GM18867 (cell line): Measurements from ENCODE around the gene CAMTA1.

Experiments
- ATAC-seq: cut with Tn5 transposase; IDR thresholded peaks from one replicate; pipeline ENCODE4 v1.9.1; 2021; ENCODE audit warnings: mild to moderate bottlenecking, moderate library complexity; ENCODE audit not compliant: unreplicated experiment

Gene CAMTA1

DNA sequence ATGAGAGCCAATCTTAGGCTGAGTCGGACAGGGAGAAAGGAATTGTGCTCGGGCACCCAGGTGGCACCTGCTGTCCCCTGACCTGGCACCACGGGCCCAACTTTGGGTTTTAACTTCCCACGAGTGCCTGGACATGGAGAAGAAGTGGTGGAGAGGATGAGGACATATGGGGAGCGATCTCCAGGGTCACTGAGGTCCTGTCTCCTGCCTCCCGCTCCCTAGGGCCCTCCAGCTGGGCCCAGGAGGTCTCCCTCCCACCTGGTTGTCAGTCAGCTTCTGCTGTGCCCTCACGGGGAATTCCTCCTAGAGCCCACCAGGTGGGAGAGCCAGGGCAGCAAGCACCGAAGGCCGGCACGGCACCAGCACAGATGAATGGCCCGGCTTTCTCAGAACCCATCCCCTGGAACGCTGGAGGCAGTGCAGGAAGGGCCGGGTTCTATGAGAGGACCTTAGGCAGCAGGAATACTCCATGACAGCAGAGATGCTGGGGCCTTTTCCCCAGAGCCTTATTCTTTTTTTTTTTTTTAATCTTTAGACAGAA is 435.5 kb downstream of the CAMTA1 start:
- no peak for ATAC-seq

DNA sequence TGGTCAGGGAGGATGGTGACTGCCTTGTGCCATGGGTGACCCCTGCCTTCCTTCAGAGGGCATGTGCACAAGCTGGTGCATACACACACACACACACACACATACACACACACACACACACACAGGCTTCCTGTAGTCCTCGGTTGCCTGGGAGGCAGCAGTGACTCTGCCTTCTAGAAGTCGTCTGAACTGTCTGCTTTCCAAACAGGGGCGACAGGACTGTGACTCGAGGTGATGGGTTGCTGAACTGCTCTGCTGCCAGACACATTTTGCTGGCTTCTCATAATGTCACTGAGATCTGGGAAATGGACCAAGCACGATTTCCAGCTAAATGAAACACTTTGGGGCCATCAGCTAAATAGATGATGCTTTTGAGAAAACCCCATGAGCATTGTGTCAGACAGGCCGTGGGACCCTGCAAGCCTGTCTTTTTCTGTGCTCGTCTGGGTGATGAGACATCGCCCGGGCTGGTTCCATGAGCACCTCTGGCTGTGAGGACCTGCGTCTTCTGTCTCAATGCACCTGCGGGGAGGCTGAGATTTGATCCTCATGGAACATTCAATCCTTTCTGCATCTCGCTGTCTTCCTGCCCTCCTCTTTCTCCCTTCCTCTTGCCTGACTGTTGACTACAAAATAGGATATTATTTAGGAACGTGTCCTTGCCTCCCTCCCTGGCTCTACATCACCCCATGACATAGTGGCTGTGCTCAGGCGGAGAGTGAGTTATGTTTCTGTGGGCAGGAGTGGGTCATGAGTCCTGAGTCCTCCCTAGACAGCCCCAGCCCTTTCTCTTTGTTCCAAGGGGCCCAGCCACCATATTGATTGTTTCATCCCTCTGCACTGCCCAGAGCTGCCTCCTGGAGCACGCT is 436.8 kb downstream of the CAMTA1 start:
- no peak for ATAC-seq

DNA sequence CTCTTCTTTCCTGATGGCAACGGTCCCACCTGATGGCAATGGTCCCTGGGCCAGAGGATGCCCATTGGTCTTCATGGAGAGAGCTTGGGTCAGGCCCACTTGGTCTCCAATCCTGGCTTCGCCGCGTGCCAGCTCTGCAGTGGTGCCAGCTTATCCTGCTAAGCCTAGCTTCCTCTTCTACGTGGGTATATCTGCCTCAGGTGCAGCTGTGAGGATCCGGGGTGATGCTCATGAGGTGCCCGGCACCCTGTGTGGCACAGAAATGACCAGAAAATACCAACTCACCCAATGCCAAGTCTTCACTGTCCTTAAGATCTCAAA is 437.4 kb downstream of the CAMTA1 start:
- ATAC-seq = no peak

DNA sequence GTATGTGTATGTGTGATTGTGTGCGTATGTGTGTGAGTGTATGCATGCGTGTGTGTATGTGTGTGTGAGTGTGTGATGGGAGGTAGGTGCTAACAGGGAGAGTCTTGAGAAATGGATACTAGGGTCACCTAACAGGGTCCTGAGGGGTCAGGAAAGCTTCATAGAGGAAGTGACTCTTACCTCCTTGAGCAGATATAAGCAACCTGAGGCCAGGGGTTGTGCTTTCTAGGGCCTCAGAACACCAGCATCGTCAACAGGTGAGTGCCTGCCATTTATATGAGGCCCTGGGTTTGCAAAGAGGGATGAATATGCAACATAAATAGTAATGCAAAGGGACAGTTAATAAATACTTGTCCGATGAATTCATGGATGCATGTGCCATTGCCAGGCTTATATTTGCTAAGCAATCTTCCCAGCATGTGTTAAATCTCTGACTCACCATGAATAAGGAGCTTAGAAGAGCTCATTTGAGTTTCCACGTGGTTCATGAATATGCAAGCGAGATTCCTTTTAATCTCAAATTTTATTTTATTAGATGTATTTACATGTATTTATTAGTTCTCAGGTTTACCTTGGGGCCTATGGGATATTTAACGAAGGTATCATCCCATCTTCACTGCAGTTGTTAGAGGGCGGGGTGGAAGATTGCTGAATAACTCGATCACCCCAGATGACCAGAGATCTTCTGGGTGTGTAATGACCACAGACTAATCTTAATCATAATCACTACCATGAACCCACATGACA is 438.3 kb downstream of the CAMTA1 start:
- no peak for ATAC-seq

DNA sequence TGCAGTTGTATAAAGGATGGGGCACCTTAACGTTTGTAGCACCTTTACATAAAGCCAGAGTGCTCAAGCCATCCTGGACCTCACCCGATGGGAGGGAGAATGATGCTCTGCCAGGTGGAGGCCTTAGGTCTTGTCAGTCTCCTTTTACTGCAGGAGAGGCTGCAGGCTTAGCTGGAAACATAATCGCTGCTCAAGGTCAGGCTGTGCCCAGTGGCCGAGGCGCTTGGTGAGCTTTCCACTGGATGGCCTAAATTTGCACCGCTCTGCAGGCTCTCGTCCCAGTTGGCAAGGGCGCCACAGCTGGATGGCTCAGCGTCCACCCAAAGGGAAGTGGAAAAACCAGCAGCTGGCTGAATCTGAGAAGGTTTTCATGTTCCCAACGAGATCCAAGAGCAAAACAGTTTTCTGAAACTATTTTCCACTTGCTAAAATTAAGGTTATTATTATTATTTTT is 438.9 kb downstream of the CAMTA1 start:
- no peak for ATAC-seq

DNA sequence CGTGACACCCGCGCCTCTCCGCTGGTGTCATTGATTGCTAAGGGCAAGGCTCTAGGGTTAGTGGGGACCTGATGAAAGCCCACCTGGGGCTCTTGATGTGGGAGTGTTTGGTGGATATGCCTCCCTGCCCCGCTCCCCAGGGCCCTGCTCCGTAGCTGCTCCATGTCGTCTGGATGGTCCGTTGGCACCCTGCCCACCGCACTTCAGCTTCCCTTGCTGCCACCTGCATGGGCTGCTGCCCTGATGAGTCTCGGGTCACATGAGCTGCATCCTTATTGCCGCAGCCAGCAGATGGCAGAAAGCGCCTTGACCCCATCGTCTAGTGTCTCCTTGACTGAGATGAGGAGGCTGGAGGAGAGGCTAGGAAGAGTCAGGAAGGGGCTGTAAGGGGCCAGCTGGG is 439.4 kb downstream of the CAMTA1 start:
- ATAC-seq = no peak

DNA sequence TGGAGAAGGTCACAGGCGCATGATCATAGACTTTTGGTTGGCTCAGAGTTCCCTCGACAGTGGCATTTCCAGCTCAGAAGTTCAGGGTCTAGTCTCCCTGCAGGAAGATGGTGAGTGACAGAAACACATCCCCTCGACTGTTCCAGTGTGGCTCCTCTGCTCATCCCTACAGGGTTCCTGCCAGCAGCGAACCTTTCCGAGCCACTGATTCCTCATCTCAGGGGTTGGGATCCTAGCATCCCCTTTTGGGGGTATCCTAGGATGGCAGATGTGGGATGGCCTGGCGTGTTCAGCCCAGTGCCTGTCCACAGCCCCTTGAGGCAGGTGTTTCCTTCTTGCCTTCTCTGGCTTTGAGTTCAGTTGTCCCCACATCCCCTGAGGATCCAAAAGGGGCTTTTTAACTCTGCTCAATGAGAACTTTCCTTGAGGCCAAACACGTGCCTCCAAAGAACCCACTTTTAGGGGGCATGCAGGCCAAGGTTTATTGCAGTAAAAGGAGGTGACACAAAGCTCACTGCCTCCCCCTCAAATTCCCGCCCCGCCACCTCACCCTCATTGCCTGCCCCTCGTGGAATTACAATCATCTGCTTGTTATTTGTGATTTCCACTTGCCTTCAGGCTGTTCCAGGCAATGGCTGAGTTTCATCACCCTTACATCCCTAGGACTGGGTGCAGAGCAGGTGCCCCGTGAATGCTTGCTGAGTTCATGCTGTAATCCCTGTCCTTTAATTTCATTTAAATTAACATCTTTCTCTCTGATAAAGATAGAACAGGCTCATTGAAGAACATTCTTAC is 440.7 kb downstream of the CAMTA1 start:
- ATAC-seq = no peak

DNA sequence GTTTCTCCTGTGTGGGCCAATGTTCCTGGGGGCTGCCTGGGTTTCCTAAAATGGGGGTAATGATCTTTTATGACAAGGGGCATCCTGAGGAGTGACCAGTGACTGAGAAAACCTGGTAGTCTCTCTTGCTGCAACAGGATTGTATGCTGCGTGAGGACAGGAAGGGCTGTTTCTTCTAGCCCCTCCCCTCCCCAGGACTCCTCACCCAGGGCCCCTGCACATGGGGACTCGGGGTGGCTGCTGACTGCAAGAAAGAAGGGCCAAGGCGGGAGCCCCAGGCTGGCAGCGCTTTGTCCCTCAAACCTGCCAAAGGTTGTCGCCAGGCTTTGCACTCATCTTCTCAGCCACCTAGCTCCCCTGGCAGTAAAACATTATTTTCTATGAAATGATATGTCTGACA is 442.4 kb downstream of the CAMTA1 start:
- no peak for ATAC-seq

DNA sequence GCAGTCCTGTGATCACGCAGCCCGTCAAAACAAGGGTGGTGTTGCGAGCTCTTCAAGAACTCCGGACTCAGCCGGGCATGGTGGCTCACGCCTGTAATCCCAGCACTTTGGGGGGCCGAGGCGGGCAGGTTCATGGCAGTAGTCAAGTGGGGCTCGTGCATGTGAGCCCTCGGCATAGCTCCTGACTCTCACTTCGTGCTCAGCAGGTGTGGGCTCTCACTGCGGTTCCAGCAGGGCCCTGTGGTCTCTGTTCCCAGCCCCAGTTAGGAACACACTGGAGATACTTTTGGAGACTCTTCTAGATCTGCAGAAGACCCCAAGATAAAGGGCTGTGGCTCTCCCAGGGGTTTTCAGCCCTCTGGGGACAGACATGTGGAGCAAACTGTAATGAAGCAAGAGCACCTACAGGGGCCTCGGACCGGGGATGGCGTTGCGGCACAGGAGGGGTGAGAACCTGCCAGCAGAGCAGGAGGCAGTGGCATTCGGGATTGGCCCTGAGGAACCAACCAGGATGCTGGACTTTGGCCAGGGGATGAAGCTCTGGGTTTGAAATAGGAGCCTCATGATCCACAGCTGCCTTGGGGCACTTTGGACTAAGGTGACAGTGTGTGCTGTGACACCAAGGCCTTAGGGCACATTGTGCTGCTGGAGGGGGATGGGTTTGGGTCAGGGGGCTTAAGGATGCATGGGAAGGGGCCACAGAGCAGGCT is 443.2 kb downstream of the CAMTA1 start:
- ATAC-seq = no peak

DNA sequence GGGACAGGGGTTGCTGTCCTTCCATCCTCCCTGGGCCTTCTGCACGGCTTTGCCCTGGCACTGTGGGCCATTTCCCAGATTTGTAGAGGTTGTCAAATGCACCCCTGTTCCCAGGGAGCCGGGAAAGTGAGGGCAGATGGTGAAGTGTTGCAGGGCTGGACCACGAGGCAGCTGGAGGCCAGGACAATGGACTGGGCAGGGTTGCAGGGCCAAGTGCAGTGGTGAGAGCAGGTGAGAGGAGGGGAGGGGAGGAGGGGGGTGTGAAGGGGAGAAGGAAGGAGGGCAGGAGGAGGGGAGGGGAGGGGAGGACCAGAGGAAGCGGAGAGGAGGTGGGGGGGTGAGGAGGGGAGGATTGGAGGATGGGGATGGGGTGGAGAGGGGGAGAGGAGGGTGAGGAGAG is 443.9 kb downstream of the CAMTA1 start:
- ATAC-seq = no peak

DNA sequence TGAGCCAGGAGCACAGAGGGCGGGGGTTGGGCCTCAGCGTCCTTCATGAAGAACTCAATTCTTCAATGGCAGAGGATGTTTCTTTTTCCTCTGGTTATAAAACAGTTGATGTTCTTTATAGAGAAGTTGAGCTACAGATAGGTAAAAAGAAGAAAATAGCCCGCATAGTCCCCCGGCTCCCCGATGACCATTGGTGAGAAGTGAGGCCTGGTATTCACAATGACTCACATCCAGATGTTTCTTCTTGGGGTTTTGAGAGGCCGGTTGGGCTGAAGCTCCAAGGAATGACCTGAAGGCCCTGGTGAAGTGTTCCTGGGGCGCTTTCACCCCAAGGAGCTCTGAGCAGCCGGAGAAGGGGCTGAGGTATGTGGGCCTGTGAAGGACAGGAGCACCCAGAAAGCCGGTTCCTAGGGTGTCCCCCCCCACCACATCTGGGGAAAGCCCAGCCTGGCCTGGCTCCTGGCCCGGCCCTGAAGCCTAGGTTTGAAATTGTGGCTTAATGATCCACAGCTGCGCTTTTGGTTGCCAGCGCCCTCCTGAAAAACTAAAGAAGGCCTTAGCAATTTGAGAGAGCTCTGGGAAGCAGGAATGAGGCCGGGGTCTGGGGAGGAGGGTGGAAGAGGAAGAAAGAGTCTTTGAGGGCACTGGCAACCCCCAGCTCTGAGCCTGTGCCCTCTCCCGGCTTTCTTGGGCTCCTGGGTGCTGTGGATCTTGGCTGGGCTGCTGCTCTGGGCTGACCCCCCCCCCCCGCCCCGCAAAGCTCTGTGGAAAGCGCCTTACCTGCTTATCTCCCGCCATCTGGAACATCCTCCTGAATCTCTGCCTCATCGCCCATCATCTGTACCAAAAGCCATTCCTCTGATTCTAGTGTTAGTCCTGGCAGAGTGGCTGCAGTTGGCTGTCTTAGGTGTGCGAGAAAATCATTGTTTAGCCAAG is 444.7 kb downstream of the CAMTA1 start:
- no peak for ATAC-seq

DNA sequence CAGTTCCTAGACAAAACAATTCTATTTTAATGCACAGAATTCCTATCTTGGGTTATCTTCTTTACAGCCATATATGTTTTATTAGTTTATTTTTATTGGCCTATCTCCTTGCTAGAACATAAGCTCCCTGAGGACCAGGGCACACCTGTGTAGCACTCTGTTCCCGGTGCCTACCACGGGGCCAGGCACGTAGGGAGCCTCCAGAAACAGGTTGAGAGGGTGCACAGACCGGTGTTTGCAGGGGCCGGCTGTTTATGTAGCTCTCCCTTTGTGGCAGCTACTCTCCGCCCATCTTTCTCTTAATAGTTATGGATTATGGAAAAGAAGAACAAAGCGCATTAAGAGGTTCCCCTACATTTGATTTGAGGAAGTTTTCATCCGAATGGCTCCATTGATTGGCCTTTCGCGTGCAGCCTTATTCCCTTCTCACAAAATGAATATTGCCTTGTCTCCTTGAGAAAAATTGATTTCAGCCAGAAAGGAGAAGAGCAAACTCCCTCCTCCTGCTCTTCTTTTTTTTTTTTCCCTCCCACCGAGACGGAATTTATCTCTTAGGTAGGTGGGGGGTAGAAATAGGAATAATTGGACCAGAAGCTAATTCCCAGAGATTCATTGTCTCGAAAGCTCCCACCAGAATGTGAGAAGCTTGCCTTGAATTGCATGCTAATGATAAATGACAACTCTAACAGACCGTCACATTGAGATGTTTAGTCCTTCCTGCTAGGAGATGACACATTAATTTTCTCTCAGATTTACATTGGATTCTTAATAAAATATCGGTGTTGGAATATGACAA is 447.4 kb downstream of the CAMTA1 start:
- no peak for ATAC-seq

DNA sequence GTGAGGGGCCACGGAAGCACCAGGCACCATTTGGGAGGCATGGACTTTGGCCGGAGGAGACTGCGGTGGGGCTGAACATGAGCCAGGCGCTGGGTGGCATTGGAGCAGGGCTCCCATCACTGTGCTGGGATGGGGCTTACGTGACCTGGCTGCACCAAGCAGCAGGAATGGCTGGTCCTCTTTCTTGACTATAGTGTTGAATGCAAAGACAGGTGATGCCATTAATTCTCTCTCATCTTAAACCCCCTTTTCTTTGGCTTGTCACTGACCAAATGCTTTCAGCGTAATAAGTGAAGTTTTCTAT is 447.9 kb downstream of the CAMTA1 start:
- ATAC-seq = no peak

DNA sequence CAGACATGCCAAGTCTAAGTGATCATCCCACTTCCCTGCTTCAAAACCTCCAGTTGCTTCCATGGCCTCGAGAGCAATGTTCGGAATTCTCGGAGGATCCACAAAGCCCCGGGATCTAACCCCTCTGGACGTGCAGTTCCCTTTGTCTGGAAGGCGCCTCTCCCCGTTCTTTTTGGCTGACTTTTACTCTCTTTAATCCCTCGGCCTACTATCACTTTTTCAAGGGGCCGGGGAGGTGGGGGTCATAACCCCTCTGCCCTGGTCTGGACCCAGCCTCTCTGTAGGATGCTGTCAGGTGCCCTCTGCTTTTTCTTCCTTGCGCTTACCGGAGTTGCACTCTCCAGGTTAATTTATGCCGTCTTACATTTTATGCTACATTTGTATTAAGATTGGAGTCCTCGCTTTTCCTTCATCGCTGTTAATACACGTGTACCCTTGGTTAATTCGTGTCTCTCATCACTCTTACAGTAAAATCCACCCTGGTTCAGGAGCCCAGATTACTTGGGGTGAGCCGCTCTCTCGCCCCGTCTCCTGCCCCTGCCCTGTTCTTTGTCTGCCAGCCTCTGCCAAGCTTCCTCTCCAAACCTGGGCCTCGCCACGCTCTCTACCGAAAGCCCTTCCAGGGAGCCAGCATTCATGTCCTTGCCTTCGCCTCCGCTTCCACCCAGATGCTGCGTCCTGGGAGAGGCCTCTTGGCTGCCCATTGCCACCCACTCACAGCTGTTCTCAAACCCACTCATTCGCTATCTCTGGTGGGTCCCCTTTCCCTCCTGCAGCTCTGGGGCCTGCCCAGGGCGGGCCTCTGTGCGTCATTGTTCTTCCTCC is 448.6 kb downstream of the CAMTA1 start:
- no peak for ATAC-seq

DNA sequence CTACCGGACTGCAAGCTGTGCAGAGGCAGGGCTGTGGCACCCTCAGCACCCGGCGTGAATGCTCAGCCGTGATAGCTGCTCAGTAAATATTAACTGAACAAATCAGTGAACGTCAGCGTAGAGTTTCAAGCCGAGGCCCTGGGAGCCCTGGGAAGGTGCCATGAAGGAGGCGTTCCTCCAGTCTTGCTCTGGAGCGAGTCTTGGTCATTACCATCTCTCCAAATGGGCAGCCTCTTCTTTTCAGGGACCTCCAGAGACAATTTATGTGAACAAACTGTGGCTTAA is 449.2 kb downstream of the CAMTA1 start:
- no peak for ATAC-seq

DNA sequence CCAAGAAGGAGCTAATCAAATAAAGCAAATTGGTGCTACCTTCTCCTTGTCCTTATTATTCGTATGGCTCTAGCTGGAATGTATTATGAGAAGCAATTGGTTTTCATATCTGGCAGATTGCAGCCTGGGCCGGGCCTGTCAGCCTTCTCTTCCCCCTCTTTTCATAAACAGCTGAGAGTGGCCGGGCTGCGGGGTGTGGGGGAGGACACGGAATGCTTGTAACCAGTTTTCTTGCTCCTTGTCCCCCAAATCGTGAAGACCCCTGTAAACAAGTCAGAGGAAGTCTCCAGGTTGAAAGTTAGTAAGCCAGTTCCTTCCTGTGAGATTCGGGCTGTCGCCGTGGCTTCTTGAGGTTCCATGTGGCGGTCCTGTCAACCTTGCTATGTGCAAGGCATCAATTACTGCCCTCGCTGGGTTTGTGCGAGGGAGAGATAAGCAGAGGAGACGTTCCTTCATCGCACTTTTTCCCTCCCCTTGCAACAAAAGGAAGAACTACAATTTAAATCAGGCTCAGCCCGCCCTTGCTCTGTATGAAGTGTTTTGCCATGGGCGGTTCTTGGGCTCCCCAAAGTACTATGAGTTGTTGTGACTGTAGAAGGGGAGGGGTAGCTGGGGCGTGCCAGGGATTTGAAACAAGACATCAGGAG is 450.7 kb downstream of the CAMTA1 start:
- no peak for ATAC-seq

DNA sequence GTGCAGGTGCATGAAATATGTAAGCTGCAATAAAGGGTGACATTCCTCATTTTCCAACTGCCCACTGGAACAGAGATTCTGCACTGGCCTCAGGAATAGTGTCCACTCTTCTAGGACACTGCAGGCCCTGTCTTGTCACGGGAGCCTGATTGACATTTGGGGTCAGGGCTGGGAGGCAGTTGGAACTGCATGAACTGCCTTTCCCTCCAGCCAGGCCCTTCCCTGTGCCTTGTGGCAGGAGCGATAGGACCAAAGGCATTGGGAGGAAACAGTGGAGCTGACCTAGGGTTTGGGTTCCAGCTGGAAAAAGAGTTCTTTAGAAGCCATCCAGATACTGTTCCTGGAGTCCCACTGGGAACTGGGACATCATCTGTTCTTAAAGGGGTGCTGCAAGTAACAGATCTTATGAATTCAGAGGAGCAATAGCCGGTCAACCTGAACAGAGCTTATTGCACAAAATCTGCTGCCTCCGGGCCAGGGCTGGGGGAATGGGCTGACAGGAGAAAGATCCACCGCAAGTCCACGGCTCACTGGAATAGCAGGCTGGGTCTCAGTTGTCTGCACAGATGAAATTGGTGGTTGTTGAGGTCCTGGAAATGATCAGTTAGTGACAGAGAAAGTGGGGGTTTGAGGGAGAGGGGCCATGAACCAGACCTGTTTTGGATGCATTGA is 451.7 kb downstream of the CAMTA1 start:
- no peak for ATAC-seq
